ENCODE data around the gene PSPC1.

DNA sequence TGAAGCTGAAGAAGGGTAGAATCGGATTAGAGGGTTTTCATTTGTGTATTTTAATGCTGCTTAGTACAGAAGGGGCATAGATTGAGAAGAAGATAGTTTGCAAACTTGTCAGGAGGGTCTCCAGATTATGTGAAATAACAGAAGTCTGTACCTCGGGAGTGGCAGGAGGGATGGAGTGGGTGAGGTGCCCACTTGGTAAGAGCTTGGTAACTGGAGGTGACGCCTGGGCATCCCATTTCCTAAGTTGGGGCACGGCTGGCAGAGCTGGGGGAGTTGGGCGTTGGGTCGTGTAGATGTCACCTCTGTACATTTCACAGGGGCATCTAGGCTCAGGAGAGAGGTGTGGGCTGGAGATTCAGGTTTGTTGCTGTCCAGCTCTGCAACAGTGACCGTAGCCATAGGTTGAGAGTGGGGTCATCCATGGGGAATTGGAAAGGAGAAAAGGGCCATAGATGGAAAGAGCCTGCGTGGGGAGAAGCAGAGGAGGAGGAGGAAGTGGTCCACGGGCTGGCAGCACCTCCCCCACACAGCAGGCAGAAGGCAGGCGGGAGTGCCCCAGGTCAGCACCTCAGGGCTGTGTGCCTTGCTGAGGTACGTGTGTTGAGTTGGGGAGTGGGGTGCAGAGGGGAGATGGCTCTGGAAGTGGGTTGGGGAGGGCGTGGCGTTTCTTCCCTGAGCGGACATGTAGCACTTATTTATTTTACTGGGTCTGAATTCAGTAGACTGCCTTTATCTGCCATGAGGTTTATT lies 118.1 kb downstream of the PSPC1 start:
- TF ChIP-seq ISL1 (CRISPR knock-in tag; IDR thresholded peaks at IDR 0.05), result no peak
- TF ChIP-seq RARB (CRISPR knock-in tag; IDR thresholded peaks at IDR 0.05), result no peak
- no peak for TF ChIP-seq PPARA (CRISPR knock-in tag; IDR thresholded peaks at IDR 0.05; ENCODE audit: borderline replicate concordance)
- TF ChIP-seq, protein P1, sequence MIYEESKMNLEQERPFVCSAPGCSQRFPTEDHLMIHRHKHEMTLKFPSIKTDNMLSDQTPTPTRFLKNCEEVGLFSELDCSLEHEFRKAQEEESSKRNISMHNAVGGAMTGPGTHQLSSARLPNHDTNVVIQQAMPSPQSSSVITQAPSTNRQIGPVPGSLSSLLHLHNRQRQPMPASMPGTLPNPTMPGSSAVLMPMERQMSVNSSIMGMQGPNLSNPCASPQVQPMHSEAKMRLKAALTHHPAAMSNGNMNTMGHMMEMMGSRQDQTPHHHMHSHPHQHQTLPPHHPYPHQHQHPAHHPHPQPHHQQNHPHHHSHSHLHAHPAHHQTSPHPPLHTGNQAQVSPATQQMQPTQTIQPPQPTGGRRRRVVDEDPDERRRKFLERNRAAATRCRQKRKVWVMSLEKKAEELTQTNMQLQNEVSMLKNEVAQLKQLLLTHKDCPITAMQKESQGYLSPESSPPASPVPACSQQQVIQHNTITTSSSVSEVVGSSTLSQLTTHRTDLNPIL (CRISPR knock-in tag; IDR thresholded peaks at IDR 0.05; ENCODE audit: low read depth), result no peak
- TF ChIP-seq ESRRG (CRISPR knock-in tag; IDR thresholded peaks at IDR 0.05), result no peak
- no peak for TF ChIP-seq SNAI2 (CRISPR knock-in tag; IDR thresholded peaks at IDR 0.05)
- no peak for TF ChIP-seq ZFP3 (CRISPR knock-in tag; IDR thresholded peaks at IDR 0.05)
- no peak for TF ChIP-seq ZNF70 (CRISPR knock-in tag; IDR thresholded peaks at IDR 0.05)
- no peak for TF ChIP-seq TOX (CRISPR knock-in tag; IDR thresholded peaks at IDR 0.05; ENCODE audit: borderline replicate concordance)
- no peak for TF ChIP-seq ARNTL (CRISPR knock-in tag; IDR thresholded peaks at IDR 0.05; ENCODE audit: borderline replicate concordance, low read depth)
- TF ChIP-seq OSR1 (CRISPR knock-in tag; IDR thresholded peaks at IDR 0.05), result no peak
- TF ChIP-seq, protein P2, sequence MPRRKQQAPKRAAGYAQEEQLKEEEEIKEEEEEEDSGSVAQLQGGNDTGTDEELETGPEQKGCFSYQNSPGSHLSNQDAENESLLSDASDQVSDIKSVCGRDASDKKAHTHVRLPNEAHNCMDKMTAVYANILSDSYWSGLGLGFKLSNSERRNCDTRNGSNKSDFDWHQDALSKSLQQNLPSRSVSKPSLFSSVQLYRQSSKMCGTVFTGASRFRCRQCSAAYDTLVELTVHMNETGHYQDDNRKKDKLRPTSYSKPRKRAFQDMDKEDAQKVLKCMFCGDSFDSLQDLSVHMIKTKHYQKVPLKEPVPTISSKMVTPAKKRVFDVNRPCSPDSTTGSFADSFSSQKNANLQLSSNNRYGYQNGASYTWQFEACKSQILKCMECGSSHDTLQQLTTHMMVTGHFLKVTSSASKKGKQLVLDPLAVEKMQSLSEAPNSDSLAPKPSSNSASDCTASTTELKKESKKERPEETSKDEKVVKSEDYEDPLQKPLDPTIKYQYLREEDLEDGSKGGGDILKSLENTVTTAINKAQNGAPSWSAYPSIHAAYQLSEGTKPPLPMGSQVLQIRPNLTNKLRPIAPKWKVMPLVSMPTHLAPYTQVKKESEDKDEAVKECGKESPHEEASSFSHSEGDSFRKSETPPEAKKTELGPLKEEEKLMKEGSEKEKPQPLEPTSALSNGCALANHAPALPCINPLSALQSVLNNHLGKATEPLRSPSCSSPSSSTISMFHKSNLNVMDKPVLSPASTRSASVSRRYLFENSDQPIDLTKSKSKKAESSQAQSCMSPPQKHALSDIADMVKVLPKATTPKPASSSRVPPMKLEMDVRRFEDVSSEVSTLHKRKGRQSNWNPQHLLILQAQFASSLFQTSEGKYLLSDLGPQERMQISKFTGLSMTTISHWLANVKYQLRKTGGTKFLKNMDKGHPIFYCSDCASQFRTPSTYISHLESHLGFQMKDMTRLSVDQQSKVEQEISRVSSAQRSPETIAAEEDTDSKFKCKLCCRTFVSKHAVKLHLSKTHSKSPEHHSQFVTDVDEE (CRISPR knock-in tag; IDR thresholded peaks at IDR 0.05), result no peak

Data from SK-N-SH treated with all-trans-retinoic acid at 6 μM for 48 hours (cell line).